SK-N-SH treated with all-trans-retinoic acid at 6 μM for 48 hours (cell line): ENCODE data around the gene DOC2A.

Experiments used
- ATAC-seq: fragments of 200-7000 bp; cut with Tn5 transposase; 3 replicates; pipeline ENCODE4 v1.9.1; 2020; ENCODE audit warnings: mild to moderate bottlenecking, moderate library complexity
- ARNTL ChIP-seq: fragments of 450-650 bp; formaldehyde crosslinking; IDR thresholded peaks from 2 replicates; pipeline ENCODE4 v1.5.0; 2020; ENCODE audit warnings: low read depth, mild to moderate bottlenecking, moderate library complexity, borderline replicate concordance
- CSDC2 ChIP-seq: fragments of 250-450 bp; sonication (Bioruptor Pico); IDR thresholded peaks from 2 replicates; pipeline ENCODE4 v1.5.0; 2020; ENCODE audit warnings: mild to moderate bottlenecking, moderate library complexity
- GLIS3 ChIP-seq: fragments of 250-450 bp; sonication (Bioruptor Pico); IDR thresholded peaks from 2 replicates; pipeline ENCODE4 v1.5.0; 2020; ENCODE audit warnings: mild to moderate bottlenecking, moderate library complexity
- ISL1 ChIP-seq: fragments of 250-450 bp; sonication (Bioruptor Pico); IDR thresholded peaks from 2 replicates; pipeline ENCODE4 v2.1.2; 2022; ENCODE audit warnings: mild to moderate bottlenecking, moderate library complexity
- OSR1 ChIP-seq: fragments of 250-450 bp; sonication (Bioruptor Pico); IDR thresholded peaks from 2 replicates; pipeline ENCODE4 v1.8.0; 2022; ENCODE audit warnings: moderate library complexity, mild to moderate bottlenecking, inconsistent platforms
- PPARA ChIP-seq: fragments of 250-450 bp; sonication (Bioruptor Pico); IDR thresholded peaks from 2 replicates; pipeline ENCODE4 v1.5.0; 2020; ENCODE audit warnings: mild to moderate bottlenecking, borderline replicate concordance
- RARB ChIP-seq: fragments of 250-450 bp; sonication (Bioruptor Pico); IDR thresholded peaks from 2 replicates; pipeline ENCODE4 v1.8.0; 2021; ENCODE audit warnings: mild to moderate bottlenecking, moderate library complexity
- SNAI2 ChIP-seq: fragments of 250-450 bp; sonication (Bioruptor Pico); IDR thresholded peaks from 2 replicates; pipeline ENCODE4 v1.5.0; 2020; ENCODE audit warnings: mild to moderate bottlenecking, moderate library complexity
- TCF4 ChIP-seq: fragments of 250-450 bp; sonication (Bioruptor Pico); IDR thresholded peaks from 2 replicates; pipeline ENCODE4 v1.8.0; 2021; ENCODE audit warnings: mild to moderate bottlenecking, moderate library complexity, borderline replicate concordance
- ZFP3 ChIP-seq: fragments of 250-450 bp; sonication (Bioruptor Pico); IDR thresholded peaks from 2 replicates; pipeline ENCODE4 v1.5.0; 2020; ENCODE audit warnings: mild to moderate bottlenecking, moderate library complexity
- ZFP30 ChIP-seq: fragments of 450-650 bp; formaldehyde crosslinking; IDR thresholded peaks from 2 replicates; pipeline ENCODE4 v1.5.0; 2022; ENCODE audit warnings: mild to moderate bottlenecking, moderate library complexity
- ZNF565 ChIP-seq: fragments of 450-650 bp; formaldehyde crosslinking; conservative IDR thresholded peaks from 2 replicates; pipeline ENCODE4 v1.5.0; 2020; ENCODE audit warnings: low read depth, mild to moderate bottlenecking, moderate library complexity
- ZNF70 ChIP-seq: fragments of 450-650 bp; formaldehyde crosslinking; IDR thresholded peaks from 2 replicates; pipeline ENCODE4 v1.5.0; 2020; ENCODE audit warnings: mild to moderate bottlenecking, moderate library complexity
- ZNF8 ChIP-seq: fragments of 450-650 bp; formaldehyde crosslinking; IDR thresholded peaks from 2 replicates; pipeline ENCODE4 v1.5.0; 2020; ENCODE audit warnings: mild to moderate bottlenecking, moderate library complexity
- TF ChIP-seq, protein P1 (sequence below): fragments of 250-450 bp; sonication (Bioruptor Pico); IDR thresholded peaks from 2 replicates; pipeline ENCODE4 v1.8.0; 2020; ENCODE audit warnings: mild to moderate bottlenecking, moderate library complexity, borderline replicate concordance
- TF ChIP-seq, protein P2 (sequence below): fragments of 250-450 bp; sonication (Bioruptor Pico); IDR thresholded peaks from 2 replicates; pipeline ENCODE4 v1.5.1; 2020; ENCODE audit warnings: low read depth, mild to moderate bottlenecking, moderate library complexity
- TF ChIP-seq, protein P3 (sequence below): fragments of 250-450 bp; sonication (Bioruptor Pico); IDR thresholded peaks from 2 replicates; pipeline ENCODE4 v1.5.1; 2021; ENCODE audit warnings: mild to moderate bottlenecking, moderate library complexity
- TF ChIP-seq, protein P4 (sequence below): fragments of 250-450 bp; sonication (Bioruptor Pico); IDR thresholded peaks from 2 replicates; pipeline ENCODE4 v1.5.0; 2020; ENCODE audit warnings: mild to moderate bottlenecking, moderate library complexity
- TF ChIP-seq, protein P5 (sequence below): fragments of 250-450 bp; sonication (Bioruptor Pico); IDR thresholded peaks from 2 replicates; pipeline ENCODE4 v1.8.0; 2021; ENCODE audit warnings: low read depth, mild to moderate bottlenecking, moderate library complexity, borderline replicate concordance

Gene DOC2A

DNA sequence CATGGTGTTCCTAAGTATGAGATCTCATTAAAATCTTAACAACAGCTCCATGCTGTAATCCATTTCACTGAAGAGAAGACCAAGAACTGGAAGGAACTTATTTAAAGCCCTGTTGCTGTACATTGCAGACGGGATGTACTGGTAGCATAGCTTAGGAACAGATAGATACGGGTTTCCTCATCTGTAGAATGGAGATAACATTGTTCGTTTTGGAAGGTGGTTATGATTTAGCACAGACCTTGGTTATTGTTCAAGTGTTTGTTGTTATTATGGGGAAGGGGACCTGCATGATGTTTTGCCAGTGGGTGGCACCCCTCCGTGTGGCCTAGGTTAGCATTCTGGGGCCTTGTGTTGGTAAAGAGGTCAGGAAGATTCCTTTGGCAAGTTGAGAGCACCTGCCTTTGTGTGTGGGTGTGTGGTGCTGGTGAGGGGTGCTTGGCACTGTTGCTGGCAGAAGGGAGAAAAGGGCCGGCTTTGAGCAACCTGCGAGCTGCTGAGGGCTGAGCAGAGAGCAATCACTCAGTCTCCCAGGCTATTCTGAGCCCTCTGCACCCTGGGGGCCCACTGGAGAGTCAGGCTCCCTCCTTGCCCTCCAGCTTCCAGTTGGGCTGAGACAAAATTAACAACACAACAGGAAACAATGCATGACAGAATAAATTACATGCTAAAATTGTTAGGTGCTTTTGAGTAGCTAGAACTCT lies 34.9 kb downstream of the DOC2A start (continued):
- TF ChIP-seq ZFP3 (CRISPR knock-in tag), result no peak

DNA sequence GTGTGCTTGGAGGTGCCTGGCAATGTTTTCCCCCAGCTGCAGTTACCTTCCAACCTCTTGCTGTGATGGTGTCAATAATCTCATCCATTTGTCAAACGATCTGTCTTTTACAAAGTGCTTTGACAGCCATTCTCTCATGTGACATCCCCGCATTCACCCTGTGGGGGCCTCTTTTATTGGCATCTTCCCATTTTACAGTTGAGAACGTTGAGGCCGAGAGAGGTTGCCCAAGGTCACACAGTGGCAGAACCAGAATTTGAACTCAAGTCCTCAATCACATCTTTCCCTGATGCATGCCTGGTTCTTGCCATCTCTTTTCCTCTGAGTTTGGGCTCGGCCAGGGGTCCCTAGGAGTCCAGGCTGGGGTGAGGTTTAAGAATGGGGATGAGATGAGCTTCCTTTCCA lies 35.7 kb downstream of the DOC2A start:
- no peak for ATAC-seq
- no peak for TF ChIP-seq ZFP30 (CRISPR knock-in tag)
- TF ChIP-seq ISL1 (CRISPR knock-in tag), result 0 out of 2 replicates have a peak, but pooled peaks have one; percentile 9

DNA sequence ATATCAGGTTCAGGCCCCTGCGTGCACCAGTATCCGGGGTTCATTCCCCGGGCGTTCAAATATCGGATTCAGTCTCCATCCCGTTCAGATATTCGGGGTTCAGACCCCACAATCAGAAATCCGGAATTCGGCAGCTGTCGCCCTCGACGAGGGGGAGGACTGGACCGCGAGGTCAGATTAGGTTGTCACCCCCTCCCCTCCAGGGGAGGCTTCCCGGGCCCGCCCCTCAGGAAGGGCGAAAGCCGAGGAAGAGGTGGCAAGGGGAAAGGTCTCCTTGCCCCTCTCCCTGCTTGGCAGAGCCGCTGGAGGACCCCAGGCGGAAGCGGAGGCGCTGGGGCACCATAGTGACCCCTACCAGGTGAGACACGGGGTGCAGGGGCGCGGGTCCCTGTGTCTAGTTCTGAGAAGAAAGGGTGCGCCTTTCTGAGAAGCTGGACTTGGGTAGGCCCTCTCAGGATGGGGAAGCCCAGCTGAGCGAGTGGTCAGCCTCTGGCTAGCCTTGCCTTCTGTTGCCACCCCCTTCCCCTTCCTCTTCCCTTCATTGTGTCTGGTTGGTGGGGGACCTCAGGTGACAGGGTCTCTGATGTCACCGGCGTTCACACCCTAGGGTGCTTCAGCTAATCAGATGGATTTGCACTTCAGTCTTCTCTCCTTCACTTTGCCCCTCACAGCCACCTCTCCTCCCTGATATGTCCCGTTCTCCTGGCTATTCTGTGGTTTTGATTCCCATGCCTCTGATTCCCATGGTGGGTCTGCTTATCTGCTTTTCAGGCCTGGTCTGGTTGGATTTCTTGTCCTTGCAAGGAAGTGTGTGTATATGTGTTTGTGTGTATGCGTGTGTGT lies 36.3 kb downstream of the DOC2A start:
- ATAC-seq, result peak; percentile 11
- no peak for TF ChIP-seq ZNF8 (CRISPR knock-in tag)
- TF ChIP-seq TCF4 (CRISPR knock-in tag), result no peak
- no peak for TF ChIP-seq ZNF565 (CRISPR knock-in tag)
- TF ChIP-seq ZNF70 (CRISPR knock-in tag), result no peak
- no peak for TF ChIP-seq ZFP30 (CRISPR knock-in tag)
- TF ChIP-seq, protein P1, sequence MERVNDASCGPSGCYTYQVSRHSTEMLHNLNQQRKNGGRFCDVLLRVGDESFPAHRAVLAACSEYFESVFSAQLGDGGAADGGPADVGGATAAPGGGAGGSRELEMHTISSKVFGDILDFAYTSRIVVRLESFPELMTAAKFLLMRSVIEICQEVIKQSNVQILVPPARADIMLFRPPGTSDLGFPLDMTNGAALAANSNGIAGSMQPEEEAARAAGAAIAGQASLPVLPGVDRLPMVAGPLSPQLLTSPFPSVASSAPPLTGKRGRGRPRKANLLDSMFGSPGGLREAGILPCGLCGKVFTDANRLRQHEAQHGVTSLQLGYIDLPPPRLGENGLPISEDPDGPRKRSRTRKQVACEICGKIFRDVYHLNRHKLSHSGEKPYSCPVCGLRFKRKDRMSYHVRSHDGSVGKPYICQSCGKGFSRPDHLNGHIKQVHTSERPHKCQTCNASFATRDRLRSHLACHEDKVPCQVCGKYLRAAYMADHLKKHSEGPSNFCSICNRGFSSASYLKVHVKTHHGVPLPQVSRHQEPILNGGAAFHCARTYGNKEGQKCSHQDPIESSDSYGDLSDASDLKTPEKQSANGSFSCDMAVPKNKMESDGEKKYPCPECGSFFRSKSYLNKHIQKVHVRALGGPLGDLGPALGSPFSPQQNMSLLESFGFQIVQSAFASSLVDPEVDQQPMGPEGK, result no peak
- TF ChIP-seq GLIS3 (CRISPR knock-in tag), result no peak
- TF ChIP-seq, protein P2, sequence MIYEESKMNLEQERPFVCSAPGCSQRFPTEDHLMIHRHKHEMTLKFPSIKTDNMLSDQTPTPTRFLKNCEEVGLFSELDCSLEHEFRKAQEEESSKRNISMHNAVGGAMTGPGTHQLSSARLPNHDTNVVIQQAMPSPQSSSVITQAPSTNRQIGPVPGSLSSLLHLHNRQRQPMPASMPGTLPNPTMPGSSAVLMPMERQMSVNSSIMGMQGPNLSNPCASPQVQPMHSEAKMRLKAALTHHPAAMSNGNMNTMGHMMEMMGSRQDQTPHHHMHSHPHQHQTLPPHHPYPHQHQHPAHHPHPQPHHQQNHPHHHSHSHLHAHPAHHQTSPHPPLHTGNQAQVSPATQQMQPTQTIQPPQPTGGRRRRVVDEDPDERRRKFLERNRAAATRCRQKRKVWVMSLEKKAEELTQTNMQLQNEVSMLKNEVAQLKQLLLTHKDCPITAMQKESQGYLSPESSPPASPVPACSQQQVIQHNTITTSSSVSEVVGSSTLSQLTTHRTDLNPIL (CRISPR knock-in tag), result no peak
- no peak for TF ChIP-seq OSR1
- TF ChIP-seq RARB (CRISPR knock-in tag), result no peak
- TF ChIP-seq ZFP3 (CRISPR knock-in tag), result no peak
- no peak for TF ChIP-seq SNAI2 (CRISPR knock-in tag)
- TF ChIP-seq CSDC2 (CRISPR knock-in tag), result no peak
- TF ChIP-seq ARNTL (CRISPR knock-in tag), result no peak
- TF ChIP-seq, protein P3, sequence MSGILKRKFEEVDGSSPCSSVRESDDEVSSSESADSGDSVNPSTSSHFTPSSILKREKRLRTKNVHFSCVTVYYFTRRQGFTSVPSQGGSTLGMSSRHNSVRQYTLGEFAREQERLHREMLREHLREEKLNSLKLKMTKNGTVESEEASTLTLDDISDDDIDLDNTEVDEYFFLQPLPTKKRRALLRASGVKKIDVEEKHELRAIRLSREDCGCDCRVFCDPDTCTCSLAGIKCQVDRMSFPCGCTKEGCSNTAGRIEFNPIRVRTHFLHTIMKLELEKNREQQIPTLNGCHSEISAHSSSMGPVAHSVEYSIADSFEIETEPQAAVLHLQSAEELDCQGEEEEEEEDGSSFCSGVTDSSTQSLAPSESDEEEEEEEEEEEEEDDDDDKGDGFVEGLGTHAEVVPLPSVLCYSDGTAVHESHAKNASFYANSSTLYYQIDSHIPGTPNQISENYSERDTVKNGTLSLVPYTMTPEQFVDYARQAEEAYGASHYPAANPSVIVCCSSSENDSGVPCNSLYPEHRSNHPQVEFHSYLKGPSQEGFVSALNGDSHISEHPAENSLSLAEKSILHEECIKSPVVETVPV (CRISPR knock-in tag), result no peak
- TF ChIP-seq, protein P4, sequence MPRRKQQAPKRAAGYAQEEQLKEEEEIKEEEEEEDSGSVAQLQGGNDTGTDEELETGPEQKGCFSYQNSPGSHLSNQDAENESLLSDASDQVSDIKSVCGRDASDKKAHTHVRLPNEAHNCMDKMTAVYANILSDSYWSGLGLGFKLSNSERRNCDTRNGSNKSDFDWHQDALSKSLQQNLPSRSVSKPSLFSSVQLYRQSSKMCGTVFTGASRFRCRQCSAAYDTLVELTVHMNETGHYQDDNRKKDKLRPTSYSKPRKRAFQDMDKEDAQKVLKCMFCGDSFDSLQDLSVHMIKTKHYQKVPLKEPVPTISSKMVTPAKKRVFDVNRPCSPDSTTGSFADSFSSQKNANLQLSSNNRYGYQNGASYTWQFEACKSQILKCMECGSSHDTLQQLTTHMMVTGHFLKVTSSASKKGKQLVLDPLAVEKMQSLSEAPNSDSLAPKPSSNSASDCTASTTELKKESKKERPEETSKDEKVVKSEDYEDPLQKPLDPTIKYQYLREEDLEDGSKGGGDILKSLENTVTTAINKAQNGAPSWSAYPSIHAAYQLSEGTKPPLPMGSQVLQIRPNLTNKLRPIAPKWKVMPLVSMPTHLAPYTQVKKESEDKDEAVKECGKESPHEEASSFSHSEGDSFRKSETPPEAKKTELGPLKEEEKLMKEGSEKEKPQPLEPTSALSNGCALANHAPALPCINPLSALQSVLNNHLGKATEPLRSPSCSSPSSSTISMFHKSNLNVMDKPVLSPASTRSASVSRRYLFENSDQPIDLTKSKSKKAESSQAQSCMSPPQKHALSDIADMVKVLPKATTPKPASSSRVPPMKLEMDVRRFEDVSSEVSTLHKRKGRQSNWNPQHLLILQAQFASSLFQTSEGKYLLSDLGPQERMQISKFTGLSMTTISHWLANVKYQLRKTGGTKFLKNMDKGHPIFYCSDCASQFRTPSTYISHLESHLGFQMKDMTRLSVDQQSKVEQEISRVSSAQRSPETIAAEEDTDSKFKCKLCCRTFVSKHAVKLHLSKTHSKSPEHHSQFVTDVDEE (CRISPR knock-in tag), result no peak
- TF ChIP-seq, protein P5, sequence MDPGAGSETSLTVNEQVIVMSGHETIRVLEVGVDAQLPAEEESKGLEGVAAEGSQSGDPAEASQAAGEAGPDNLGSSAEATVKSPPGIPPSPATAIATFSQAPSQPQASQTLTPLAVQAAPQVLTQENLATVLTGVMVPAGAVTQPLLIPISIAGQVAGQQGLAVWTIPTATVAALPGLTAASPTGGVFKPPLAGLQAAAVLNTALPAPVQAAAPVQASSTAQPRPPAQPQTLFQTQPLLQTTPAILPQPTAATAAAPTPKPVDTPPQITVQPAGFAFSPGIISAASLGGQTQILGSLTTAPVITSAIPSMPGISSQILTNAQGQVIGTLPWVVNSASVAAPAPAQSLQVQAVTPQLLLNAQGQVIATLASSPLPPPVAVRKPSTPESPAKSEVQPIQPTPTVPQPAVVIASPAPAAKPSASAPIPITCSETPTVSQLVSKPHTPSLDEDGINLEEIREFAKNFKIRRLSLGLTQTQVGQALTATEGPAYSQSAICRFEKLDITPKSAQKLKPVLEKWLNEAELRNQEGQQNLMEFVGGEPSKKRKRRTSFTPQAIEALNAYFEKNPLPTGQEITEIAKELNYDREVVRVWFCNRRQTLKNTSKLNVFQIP (CRISPR knock-in tag), result no peak
- no peak for TF ChIP-seq ISL1 (CRISPR knock-in tag)
- no peak for TF ChIP-seq PPARA (CRISPR knock-in tag)
